ENCODE data around the gene SLC49A3.

GRCh38 chr4:681736-682451 lies 7.1 kb downstream of the SLC49A3 start:
- TF ChIP-seq, protein P1, sequence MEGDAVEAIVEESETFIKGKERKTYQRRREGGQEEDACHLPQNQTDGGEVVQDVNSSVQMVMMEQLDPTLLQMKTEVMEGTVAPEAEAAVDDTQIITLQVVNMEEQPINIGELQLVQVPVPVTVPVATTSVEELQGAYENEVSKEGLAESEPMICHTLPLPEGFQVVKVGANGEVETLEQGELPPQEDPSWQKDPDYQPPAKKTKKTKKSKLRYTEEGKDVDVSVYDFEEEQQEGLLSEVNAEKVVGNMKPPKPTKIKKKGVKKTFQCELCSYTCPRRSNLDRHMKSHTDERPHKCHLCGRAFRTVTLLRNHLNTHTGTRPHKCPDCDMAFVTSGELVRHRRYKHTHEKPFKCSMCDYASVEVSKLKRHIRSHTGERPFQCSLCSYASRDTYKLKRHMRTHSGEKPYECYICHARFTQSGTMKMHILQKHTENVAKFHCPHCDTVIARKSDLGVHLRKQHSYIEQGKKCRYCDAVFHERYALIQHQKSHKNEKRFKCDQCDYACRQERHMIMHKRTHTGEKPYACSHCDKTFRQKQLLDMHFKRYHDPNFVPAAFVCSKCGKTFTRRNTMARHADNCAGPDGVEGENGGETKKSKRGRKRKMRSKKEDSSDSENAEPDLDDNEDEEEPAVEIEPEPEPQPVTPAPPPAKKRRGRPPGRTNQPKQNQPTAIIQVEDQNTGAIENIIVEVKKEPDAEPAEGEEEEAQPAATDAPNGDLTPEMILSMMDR (IDR thresholded peaks at IDR 0.05 in 8 of 11, conservative IDR thresholded peaks at IDR 0.05 in 3 of 11): no peak
- TF ChIP-seq POLR2A (IDR thresholded peaks at IDR 0.05): no peak
